ENCODE results near the gene CCDC18. TPM values are rescaled to one million over a fixed set of nuclear protein-coding genes. Genes with fewer than 3 reads are reported as not detected.

CCDC18 gene
- total RNA-seq, 1 experiment from 2014 or later: 22.2 TPM

Other genes with a start within 250 kb of the CCDC18 start
- gene DIPK1A, start 219.3 kb upstream of the CCDC18 start, total RNA-seq (2022): 3.8 and 4.9 TPM in 2 replicates
- gene MTF2, start 101.4 kb upstream of the CCDC18 start, total RNA-seq (2022): 17.0 and 20.0 TPM in 2 replicates
- gene TMED5, start 311 bp upstream of the CCDC18 start, total RNA-seq (2022): 80.5 and 86.2 TPM in 2 replicates
- 103 and 104 TPM in 2 replicates for gene DR1, start 165.2 kb downstream of the CCDC18 start, total RNA-seq (2022)

Measured in MCF 10A (cell line).